MV-4-11 (cell line): ENCODE results near the gene TUT7.
"Not testable (repeated sequence)": the region's sequence is repeated elsewhere in the genome, so short reads cannot be mapped to it uniquely, and the experiment has no call there.

ENCODE experiments used
- DNase-seq: peaks from one replicate; lab custom pipeline; 2025; lab: John Stamatoyannopoulos, UW

TUT7 gene

DNA sequence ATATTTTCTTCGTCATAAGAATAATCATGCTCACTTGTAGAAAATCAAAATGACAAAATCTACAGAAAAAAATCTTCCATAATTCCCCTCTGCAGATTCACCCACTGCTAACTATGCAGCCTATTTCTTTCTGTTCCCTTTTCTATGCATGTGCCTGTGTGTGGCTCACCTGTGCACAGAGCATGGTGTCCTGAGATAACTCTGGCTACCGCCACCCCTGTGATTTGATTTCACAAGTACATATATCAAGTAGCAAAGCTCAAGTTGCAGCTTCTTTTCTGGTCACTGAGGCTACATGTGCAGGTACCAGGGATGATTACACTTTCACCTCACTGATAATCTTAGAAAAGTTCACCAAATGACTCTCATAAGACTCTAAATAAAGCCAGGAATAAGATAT, 53.5 kb downstream of the TUT7 start:
- no peak for DNase-seq

DNA sequence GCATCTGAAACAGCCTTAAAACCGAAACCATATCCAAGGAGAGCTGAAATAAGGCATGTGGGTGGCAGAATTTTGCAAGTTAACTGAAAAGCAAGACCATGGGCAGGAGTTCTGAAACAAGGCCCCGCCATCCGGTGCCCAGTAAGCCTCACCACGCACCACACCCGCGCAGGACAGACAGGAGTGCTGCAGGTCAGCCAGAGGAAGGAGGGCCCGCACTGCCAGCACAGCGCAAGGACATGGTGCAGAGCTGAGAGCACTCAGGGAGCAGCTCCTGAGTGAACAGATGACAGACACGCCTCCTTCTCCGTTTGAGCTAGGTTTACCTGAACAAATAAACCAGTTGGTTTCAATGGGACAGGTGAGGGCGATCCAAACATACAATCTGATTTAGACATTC, 55.3 kb downstream of the TUT7 start:
- DNase-seq: no peak

DNA sequence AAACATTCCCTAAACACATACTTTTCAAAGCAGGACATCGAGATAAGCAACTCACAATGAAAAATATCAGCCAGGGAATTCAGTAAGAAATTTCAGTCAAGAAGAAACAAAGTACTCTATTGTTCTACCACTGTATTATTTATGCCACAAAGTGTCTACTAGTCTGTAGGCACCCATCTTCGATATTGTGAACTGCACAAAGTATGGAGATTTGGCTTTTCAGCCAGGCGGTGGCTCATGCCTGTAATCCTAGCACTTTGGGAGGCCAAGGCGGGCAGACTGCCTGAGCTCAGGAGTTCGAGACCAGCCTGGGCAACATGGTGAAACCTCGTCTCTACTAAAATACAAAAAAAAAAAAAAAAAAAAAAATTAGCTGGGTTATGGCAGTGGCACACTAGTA, 63.9 kb downstream of the TUT7 start:
- not testable (repeated sequence) for DNase-seq

DNA sequence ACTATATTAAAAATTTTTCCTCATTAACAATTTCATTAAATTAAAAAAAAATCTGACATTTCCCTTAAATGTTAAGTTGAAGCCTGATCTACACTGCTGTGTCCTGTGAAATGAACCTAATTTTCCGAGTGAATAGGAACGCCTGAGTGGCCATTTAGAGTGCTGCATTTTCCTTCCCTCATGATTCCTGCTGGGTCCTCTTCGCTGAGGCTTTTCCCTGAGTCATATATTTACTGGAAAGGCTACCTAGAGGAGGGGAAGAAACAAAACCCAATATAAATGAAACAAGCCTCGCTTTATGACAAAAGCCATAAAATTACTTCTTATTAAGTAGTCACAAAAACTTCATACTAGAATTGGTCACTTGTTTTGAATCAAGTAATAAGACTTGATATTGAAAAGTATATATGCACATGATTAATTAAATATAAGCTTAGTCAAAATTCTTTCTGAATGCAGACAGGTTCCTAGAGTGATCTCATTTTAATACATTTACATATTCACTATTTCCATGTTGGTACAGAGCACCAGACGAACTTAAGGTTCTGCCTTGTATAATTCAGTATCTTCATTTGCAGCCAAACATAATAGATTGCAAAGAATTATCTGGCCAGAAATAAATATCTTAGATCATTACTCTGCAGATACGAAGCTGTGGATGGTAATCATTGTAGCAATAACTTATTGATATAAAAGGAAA, 65.6 kb downstream of the TUT7 start:
- DNase-seq: no peak

DNA sequence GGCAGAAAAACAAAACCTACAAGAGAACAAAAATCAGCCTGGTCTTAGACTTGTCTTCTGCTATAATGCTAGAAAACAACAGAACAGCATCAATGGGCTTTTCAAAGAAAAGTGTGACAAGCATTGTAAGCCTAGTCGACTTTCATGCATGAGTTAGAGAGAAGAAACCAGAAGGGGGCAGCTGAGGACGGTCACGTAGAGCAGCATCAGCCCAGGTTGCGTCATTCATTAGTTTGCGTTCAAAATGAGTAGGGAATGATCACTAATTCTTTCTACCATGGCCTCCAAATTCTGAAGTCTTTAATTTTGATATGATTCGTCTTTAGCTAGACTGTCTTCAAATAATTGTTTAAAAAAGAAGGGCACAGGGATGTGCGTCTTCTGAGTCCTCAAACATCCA, 67.2 kb downstream of the TUT7 start:
- peak; percentile 16 for DNase-seq

DNA sequence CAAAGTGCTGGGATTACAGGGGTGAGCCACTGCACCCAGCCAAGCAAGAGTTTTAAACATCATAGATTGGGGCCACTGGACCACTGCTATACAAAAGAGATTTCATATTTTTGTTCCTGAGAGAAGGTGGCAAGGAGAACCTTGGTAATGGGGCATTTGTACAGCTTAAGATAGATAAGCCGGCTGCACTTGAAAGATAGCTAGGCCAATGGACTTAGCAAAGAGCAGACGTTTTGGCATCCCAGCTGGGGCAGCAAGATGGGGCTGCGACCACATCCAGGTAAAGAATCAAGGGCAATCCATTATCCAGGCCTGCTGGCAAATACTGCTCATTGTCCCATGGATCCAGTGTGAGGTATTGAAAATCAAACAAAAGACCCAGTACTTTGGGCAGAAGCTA, 67.9 kb downstream of the TUT7 start:
- no peak for DNase-seq

DNA sequence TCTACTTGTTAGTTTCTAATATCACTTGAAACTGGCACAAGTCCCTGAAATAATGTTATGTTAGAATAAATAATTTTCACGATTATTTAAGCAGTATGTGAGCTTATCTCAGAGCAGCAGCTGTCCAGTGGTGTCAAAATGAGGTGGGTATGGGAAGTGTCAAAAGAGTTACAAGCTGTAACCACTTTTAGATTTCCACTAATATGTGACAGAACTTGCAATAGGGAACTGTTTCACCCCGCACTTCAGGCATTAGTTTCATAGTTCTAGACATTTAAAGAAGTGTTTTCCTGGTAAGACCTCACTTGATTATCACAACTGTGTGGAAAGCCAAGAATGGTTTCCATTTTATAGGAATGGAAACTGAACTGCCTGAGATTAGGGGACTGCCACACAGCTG, 68.9 kb downstream of the TUT7 start:
- peak; percentile 76 for DNase-seq

DNA sequence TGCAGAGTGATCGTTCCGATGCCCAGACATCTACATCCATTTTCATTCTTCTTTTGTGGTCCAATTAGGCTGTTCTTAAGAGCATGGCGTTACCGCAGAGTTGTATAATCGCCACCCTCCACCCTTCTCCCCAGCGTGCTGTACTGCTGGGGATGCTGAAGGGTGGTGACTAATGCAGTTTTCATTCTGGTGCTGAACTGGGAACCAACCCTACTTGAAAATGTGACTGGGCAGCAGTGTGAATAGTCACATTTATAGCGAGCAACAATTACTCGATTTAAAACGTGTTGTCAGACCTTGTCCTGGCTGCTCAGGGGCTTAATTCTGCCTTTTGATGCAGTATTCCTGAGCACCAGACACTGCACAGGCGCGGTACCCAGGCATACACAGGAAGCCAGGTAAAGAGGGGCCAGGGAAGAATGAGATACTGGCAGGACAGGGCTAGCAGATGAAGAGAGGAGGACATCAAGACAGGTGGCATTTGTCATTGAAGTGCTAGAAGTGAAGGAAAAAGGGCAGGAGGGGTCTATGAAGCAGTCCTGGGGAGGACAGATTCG, 71.2 kb downstream of the TUT7 start:
- peak; percentile 87 for DNase-seq

DNA sequence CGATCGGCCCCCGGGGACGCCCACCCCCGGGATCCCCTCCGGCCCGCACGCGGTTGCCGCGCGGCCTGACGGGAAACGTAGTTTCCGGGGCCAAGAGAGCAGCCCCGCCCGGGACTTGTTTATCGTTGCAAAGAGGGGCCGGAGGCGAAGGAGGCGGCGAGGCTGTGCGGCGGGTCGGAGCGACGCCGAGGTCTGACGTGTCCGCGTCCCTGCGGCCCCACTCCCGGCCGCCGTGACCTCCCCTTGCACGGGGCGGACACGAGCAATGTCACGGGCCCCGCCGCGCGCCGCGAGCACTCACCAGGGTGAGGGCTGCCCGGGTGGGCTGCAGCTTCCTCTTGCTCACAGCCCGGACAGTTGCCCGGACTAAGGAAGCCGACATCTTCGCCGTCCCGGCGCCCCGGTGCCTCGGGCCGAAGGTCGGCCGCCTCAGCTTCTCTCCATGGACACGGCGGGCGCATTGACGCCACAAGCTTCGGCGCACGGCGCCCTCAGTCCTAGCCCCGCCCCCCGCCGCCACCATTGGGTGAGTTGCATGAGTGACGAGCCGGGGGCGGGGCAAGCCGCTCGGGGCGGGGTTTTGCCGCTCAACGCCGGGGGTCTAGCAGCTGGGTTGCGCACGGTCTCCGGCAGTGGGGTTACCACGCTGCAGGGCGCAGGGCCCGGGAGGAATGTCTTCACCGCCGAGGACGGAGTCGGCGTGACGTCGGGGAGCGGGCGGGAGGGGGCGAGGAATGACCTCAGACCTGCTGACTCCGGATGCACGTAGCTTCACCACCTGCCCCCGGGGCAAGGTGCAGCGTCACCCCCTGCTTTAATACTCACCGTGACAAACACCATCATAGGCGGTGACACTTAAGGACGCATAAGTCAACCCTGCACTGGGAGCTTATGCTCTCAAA, 71.9 kb downstream of the TUT7 start, which contains the start of gene ISCA1:
Gene ISCA1 (minus strand): TSS at position 462 of the 902 bp plus-strand sequence. CDS start 80 bp downstream, at position 382.
- peak; percentile 85 for DNase-seq

DNA sequence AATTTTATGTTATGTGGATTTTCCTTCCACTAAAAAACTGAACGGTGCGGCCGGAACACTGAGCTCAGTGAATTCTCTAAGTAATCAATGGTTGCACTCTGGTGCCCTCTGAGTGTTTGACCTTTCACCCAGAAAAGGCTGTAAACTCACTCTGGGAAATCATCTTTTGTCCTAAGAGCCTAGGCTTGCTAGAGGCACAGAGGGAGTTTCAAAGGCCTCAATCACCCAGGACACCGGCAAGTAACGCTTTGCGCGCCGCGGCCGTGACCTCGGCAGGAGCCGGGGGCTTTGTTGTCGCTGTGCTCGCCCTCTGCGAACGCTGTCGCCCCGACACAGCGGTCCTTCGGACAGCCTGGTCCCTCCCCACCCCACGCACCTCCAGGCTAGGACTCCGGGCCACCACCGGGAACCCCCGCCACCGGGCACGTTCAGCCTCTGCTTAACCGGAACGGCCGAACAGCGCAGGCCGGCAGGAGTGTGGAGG, 72.6 kb downstream of the TUT7 start:
- no peak for DNase-seq

DNA sequence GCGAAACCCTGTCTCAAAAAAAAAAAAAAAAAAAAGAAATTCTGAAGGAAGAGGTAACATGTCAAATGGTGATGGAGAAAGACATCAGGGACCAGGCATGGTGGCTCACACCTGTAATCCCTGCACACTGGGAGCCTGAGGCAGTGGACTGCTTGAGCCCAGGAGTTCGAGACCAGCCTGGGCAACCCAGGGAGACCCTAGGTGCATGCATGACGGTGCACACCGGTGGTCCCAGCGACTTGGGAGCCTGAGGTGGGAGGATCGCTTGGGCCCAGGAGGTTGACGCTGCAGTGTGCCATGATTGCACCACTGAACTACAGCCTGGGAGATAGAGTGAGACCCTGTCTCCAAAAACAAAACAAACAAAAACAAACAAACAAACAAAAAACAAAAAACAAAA, 73.6 kb downstream of the TUT7 start:
- no peak for DNase-seq

DNA sequence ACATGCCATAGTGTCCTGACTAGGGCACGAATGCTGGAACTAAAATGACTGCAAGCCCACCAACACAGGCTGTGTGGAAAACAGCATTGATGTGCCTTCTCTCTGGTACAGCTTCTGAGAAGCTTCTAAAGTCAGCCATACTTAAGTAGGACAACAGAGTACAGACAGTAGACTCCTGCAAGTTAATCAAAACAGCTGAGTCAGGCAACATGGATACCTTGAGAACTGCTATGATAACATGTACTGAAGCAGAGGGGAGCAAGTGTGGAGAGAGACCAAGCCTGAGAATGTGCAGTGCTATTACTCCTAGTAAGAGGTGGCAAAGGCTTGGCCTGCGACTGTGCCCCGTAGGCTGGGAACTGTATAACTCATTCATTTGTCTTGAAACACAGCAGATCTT, 74.4 kb downstream of the TUT7 start:
- no peak for DNase-seq

DNA sequence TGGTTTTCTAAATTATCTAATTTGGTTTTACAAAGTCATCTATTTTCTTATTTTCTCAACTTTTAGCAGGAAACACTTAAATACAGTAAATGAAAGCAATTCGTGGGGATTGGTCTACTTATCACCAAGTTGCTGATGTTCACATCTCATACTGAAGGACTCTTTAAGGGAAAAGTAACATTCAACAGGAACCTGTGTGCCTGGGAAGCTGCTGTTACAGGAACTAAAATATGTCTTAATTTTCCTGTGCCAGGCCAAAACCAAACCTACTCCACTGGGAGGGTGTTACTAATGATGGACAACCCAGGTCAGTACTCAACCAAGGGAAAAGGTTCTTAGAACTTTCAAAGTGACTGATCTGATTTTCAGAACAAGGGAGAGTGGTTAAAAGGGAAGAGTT, 77.1 kb downstream of the TUT7 start:
- no peak for DNase-seq

DNA sequence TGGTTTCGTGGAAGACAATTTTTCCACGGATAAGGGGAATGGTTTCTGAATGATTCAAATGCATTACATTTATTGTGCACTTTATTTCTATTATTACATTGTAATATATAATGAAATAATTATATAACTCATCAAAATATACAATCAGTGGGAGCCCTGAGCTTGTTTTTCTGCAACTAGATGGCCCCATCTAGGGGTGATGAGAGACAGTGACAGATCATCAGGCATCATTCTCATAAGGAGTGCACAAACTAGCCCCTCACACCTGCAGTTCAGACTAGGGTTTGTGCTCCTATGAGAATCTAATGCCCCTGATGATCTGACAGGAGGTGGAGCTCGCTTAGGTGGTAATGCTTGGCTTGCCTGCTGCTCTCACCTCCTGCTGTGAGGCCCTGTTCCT, 78.2 kb downstream of the TUT7 start:
- DNase-seq: no peak

DNA sequence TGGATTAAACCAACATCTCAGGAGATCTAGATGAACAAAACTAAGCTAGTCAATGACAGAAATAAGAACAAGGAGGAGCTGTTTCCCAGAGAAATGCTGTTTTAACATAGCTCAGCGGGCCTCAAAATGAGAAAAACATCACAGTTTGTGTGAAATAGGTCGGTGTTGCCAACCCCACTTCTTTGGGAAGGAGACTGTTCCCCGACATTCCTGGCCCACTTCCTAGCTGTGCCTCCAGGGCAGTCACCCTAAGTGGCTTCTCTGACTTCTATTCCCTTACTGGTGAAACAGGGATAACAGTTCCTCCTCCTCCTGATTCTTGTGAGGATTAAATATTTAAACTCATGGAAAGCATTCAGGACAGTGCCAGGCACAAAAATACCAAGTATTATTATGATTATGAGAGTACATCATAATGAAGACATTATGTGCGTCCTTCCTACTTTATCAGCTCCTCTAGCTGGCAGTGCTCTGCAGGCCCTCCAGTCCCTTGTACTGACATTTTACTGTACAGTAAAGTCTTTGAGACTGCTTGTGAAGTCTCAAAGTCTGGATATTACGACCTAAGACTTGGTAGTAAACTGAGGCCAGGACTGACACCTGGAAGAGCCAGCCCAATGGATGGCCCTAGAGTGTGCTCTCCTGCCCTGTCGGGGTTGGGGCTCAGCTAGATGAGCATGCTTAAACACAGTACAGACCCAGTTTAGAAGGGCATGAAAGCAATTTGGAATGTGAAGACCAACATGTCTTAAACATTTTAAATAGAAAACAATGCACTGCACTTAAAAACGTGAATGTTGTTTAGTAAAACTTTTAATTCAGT, 79.2 kb downstream of the TUT7 start:
- no peak for DNase-seq

DNA sequence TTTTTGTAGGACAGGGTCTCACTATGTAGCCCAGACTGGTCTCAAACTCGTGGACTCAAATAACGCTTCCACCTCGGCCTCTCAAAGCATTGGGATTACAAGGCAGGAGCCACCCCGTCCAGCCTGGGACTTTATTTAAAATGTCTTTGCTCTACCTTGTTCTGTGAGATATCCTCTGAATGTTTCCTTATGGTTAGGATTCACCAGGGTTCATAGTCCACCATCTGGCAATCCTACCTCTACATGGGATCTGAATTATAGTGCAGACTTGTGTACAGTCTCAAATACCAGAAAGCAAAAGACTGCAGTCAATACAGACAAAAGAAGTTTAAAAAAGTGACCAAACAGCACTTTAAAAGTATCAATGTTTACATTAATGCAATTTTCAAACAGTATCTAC, 82.0 kb downstream of the TUT7 start:
- no peak for DNase-seq

DNA sequence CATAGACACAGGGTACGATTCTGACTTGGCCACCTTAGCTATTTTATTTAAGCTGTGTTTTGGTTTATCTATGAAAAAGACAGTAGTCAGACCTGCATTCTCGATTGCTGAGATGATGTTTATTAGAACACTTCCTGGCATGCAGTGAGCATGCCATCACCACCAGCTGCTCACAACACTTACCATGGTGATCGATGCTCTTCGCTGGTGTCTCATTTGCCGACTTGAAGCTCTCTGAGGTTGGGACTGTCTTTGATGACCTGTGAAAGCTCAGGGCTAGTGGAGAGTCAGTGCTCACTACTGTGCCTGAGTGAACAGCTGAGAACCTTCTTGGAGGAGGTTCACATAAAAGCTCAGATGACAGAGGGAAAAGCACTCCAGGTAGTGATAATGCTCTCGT, 90.3 kb downstream of the TUT7 start:
- DNase-seq: no peak

DNA sequence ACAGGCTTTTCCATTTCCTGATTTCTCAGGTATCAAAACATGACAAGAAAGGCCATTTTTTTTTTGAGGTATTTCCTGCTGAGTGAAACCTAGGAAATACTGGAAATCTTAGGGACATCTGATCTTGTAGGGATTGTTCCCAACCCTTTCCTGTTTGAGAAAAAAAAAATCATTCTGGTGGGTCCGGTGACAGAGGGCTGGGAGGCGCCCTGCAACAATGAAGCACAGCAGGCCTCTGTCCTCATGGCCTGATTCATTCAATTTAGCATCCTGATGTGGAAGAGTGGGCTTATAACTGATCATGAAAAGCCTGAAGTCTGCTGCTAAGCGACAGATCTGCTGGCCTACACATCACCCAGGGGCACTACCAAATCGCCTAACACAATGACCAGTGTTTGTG, 91.7 kb downstream of the TUT7 start:
- no peak for DNase-seq

DNA sequence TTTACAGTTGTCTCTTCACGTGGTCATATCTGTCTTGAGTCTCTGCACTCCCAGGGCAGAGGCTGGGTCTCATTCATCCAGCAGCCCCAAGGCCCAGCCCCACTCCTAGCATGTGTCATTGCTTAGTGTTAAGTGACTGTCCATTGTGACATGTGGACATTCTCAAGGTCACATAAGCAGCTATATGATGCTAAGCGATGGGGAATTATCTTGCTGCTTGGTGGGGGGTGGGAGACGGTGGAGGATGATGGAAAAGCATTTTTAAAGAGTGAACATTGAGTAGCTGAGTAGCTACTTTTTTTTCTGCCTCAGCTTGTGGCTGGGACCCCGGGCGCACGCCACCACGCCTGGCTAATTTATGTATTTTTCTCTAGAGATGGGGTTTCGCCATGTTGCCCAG, 94.7 kb downstream of the TUT7 start, which contains the start of gene C9orf153:
Gene C9orf153 (minus strand): TSS at position 101 of the 400 bp plus-strand sequence. CDS start 30,054 bp downstream, outside the sequence.
- no peak for DNase-seq

DNA sequence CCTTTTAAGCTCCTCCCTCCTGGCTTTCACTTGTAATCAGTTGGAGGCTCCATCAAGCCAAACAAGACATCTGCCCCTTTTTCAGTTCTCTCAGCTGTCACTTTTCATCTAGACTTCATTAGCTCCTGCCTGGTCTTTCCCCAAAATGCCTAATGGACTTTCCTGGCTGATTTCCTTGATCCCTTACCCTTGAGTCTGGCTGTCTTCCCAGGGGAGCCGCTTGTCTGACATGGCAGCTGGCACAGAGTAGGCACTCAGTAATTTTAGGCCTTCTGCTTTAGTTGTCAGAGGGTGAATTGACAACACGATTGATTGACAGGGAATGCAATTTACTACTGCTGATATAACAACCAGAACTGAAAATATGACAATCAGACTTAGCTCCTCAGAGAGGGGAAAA, 96.8 kb downstream of the TUT7 start:
- no peak for DNase-seq

DNA sequence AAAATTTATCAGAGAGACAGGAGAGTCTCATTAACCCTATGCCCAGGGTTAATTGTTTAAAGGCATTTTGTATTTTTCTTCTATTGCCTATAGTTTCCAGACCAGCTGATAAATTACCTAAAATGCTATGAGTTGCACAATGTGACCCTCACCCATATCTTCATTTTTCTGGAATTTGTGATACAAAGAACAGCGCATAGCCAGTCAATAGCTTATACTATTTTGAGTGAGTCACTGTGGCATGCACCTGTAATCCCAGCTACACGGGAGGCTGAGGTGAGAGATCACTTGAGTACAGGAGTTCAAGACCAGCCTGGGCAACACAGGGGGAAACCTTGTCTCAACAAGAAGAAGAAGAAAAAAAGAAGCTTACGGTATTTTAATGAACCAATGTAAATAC, 97.6 kb downstream of the TUT7 start:
- DNase-seq: no peak

DNA sequence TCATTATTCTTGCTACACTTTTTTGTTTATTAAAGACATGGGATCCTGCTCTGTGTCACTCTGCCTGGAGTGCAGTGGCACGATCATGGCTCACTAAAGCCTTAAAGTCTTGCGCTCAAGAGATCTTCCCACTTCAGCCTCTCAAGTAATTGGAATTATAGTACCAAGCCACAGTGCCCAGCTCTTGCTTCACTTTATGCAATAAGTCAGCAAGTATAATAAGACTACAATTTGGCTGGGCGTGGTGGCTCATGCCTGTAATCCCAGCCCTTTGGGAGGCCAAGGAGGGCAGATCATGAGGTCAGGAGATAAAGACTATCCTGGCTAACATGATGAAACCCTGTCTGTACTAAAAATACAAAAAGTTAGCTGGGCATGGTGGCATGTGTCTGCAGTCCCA, 100.6 kb downstream of the TUT7 start:
- no peak for DNase-seq
